Activated CD4-positive, alpha-beta T cell treated with anti-CD3 and anti-CD28 coated beads, Interleukin-2, amount 50 U/mL, for 4 hours (primary cell): ENCODE data around the gene CORO2B.
"Not testable (repeated sequence)": the region's sequence is repeated elsewhere in the genome, so short reads cannot be mapped to it uniquely, and the experiment has no call there.

Source experiments
- DNase-seq, 2 experiments: peaks; one replicate each; pipeline ENCODE4 v3.0.0-alpha.2; 2020

Gene CORO2B

DNA sequence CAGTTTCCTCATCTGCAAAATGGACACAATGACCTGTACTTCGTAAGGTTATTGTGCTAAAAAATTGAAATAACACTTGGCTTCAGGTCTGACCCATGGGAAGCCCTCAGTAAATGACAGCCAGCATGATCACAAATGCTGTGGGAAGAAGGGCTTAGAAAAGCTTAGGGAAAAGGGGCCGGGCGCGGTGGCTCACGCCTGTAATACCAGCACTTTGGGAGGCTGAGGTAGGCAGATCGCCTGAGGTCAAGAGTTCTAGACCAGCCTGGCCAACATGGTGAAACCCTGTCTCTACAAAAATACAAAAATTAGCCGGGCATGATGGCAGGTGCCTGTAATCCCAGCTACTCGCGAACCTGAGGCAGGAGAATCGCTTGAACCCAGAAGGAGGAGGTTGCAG lies 102.0 kb downstream of the CORO2B start:
- DNase-seq: not testable (repeated sequence)

GRCh38 chr15:68681836-68682235 lies 103.0 kb downstream of the CORO2B start:
- no peak for DNase-seq

DNA sequence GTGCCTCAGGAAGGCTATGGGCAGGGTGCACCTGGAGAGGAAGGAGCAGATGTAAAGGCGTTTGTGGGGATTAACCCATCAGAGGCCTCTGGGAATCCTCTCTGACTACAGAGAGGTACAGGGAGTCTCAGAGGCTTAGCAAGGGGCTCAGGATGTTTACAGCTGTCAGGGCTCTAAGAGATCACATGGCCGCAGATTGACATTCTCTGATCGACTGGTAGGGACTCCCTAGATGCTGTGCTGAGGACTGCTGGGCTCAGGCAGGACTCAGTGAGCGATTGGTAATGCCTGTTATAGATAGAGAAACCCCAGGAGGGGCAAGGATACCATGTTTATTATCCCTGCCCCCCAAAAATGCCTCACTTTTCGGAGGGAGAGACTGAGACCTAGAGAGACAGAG lies 103.5 kb downstream of the CORO2B start:
- no peak for DNase-seq

DNA sequence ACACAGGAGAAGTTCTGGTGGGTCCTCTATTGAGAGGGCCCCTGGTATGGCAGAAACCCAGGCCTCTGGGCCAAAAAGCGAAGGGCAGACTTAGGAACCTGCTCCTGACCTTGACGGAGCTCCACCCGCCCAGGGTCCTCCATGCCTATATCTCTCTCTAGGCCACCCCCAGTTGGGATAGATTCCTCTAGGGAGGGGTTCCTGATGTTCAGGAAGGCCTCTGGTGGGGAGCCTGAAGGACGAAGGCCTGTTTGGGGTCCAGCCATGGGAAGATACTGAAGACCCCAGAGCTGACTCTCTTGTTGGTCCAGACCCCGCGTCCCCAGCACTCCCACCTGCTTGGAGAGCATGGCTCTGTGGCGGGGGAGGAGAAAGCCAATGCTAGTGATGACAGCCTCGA lies 104.2 kb downstream of the CORO2B start:
- DNase-seq: no peak

GRCh38 chr15:68683551-68683950 lies 104.8 kb downstream of the CORO2B start:
- no peak for DNase-seq

GRCh38 chr15:68684476-68684875 lies 105.7 kb downstream of the CORO2B start:
- DNase-seq: no peak

DNA sequence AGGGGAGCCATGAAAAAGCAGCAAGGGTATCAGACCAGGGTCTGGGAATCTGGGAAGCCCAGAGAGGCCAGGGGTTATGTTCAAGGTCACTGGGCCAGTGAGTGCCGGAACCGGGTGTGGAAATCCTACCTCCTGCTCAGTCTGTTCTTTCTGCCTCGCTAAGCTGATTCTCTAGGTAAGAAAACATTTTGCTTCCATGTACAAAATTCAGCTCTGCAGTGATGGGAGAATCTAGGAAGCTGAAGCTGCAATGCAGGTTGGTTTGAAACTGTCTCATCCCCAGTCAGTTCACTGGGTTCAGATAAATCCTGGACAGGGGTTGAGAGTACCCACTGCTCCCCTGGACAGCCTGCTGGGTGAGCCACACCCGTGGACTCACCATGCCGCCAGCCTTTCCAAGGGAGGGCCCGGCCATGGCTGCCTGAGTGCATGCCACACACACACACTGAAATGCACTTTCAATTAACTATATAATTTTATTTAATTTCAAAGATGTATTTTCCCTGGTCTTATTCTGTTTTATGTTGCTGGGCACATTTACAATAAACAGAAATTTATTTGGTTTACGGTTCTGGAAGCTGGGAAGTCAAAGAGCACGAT lies 108.4 kb downstream of the CORO2B start:
- DNase-seq: no peak

- DNase-seq: no peak
These were observed 112.9 kb downstream of the CORO2B start for GRCh38 chr15:68691705-68692104.

DNA sequence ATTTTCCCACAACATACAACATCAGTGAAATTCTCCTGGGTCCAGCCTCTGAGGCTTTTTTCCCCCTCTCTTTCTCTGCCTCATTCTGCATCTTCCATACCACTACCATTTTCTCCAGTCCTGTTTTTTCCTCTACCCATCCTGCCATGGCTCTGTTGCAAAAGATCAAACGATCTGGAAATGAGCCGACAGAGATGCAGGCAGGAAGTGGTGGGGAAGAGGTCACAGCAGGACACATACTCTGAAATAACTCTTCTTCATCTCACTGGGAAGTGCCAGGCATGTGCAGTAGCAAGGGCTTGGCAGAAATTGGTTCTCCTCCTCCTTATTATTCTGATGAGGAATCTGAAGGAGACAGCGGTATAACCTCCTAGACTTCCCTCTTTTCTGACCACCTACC lies 114.3 kb downstream of the CORO2B start:
- no peak for DNase-seq

- DNase-seq: no peak
These were observed 115.3 kb downstream of the CORO2B start for GRCh38 chr15:68694111-68694510.

- DNase-seq: no peak
These were observed 116.3 kb downstream of the CORO2B start for GRCh38 chr15:68695061-68695595.

DNA sequence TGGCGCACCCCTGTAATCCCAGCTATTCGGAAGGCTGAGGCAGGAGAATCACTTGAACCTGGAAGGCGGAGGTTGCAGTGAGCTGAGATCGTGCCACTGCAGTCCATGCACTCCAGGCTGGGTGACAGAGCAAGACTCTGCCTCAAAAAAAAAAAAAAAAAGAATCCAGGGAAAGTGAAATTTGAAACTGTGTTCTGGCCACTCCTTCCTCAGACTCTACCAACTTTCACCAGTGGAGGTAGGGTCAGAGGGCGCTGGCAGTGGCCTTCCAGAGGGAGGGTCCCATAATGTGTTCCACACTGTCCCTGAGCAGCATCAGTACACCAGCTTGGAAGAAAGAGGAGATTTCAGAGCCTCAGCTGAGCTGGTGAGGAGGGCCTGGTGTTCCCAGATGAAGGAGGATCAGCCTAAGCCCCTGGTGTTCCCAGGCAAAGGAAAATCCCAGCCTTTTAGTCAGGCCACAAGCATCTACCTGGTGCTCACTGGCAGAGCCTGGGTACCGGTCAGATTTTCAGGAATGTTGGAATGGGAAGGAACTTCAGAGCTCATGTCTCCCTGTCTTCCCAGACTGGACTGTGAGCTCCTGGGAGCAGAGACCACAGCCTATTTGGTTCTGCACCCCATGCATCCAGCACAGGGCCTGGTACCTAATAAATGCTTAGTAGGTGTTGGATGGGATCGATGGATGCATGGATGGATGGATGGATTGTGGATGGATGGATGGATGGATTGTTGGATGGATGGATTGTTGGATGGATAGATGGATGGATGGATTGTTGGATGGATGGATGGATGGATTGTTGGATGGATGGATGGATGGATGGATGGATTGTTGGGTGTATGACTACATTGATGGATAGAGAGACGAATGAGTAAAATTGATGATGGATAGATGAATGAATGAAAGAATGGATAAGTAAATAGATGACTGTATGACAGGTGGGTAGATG lies 117.9 kb downstream of the CORO2B start:
- DNase-seq: no peak

DNA sequence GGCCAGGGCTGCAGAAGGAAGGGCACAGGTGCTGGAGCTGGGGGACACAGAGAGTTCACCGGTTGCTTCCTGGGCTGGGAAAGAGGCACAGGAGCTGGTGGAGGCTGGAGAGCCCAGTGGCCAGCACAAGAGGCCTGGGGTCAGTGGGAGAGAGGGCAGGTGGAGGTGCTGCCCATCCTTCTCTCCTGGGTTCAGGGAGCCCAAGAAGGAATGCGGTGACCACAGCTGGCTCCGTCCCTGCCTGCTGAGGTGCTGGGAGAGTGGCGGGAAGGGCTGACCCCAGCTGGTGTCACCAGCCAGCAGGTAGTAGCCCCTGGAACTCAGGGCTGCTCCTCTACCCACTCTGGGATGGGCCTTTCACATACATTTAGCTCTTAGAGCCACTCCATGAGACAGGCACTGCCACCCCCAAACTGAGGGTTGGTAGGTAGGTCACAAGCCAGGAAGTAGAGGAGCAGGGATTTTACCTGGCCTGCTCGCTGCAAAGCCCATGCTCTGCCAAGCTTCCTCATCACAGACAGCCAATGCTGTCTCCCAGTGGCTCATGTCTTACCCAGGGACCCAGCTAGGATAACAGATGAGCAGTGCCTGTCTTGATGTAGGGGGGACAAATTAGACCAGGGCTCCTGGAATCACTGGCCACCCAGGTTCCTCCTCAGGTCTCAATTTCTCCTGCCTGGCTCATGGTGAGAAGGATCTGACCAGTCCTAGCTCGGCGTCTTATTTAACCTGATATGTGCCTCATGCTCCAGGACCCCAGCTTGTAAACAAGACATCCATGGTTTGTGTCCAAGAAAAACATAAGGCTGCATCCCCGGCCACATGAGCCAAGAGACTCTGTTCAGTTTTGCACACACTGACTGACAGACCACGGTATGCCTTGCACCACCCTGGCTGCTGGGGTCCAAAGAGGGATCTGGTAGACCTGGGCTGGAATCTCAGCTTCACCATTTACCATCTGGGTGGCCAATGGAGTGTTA lies 119.2 kb downstream of the CORO2B start:
- DNase-seq: no peak

- DNase-seq: no peak
These were observed 119.9 kb downstream of the CORO2B start for GRCh38 chr15:68698708-68699107.

GRCh38 chr15:68699124-68699880 lies 120.5 kb downstream of the CORO2B start:
- no peak for DNase-seq

DNA sequence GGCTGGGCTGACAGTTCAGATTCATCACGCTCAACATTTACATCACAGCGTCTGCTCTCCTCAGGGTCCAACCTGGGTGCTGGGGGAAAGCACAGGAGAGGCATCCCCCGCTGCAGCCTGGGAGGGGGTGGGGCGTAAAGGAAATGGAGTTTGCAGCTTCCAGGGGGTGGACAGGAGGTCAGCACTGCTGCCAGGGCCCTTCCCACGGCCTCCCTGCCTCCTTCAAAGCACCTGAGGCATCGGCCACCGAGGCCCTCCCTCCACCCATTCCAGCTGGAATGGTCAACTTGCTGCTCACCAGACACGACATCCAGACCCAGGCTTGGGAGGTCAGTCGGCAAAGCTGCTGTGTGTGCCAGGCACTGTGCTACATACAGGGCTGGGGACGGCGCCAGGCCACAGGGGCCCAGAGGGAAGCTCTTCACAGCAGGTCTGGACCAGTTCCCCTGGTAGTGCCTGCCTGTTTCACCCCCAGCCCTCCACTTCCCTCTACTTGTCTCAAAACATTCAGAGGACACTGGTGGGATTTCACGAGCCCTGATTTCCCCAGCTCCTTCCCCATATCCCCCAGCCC lies 121.2 kb downstream of the CORO2B start:
- no peak for DNase-seq

- no peak for DNase-seq
These were observed 121.8 kb downstream of the CORO2B start for GRCh38 chr15:68700455-68701123.

- no peak for DNase-seq
These were observed 123.1 kb downstream of the CORO2B start for GRCh38 chr15:68701886-68702285.

GRCh38 chr15:68704496-68705021 lies 125.8 kb downstream of the CORO2B start:
- no peak for DNase-seq

GRCh38 chr15:68706256-68706655 lies 127.5 kb downstream of the CORO2B start:
- no peak for DNase-seq

DNA sequence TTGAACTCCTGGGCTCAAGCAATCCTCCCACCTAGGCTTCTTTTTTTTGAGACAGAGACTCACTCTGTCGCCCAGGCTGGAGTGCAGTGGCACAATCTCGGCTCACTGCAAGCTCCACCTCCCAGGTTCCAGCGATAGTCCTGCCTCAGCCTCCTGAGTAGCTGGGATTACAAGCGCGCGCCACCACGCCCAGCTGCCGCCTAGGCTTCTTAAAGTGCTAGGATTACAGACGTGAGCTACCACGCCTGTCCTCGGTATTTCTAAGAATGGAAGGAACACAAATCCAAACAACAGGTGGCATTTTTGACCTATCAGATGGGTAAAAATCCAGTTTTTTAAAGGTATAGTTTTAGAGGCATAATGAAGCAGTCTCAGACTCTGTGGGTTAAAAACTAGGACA lies 128.1 kb downstream of the CORO2B start:
- no peak for DNase-seq
